MM.1S (cell line): ENCODE results near the gene SPATA6L.

Source experiments
- DNase-seq: peaks from one replicate; pipeline ENCODE4 v3.0.0-alpha.2; 2015
- H2AFZ ChIP-seq: fragments of 300-600 bp; sonication (generic); 2 replicates; pipeline ENCODE4 v1.6.0; 2016; ENCODE audit warnings: antibody characterized with exemption, low read length
- H3F3A ChIP-seq: fragments of 300-600 bp; sonication (generic); 2 replicates; pipeline ENCODE4 v1.6.1; 2016; ENCODE audit warnings: mild to moderate bottlenecking, antibody characterized with exemption, low read length, moderate library complexity, mixed read lengths; ENCODE audit not compliant: insufficient read depth
- H3K27ac ChIP-seq: fragments of 300-600 bp; sonication (generic); 2 replicates; pipeline ENCODE4 v1.5.1; 2016; ENCODE audit warnings: mild to moderate bottlenecking, low read length
- H3K27me3 ChIP-seq: fragments of 300-600 bp; sonication (generic); replicated peaks from 2 replicates; pipeline ENCODE4 v1.6.0; 2016; ENCODE audit warnings: low read length; ENCODE audit not compliant: insufficient read depth
- H3K36me3 ChIP-seq: fragments of 300-600 bp; sonication (generic); replicated peaks from 2 replicates; pipeline ENCODE4 v1.6.1; 2016; ENCODE audit warnings: mild to moderate bottlenecking, low read length, mixed read lengths; ENCODE audit not compliant: insufficient read depth
- H3K4me1 ChIP-seq: fragments of 300-600 bp; sonication (generic); 2 replicates; pipeline ENCODE4 v1.6.1; 2016; ENCODE audit warnings: low read length, mixed read lengths
- H3K4me2 ChIP-seq: fragments of 300-600 bp; sonication (generic); 2 replicates; pipeline ENCODE4 v1.6.0; 2016; ENCODE audit warnings: low read depth, low read length
- H3K4me3 ChIP-seq: fragments of 300-600 bp; sonication (generic); 2 replicates; pipeline ENCODE4 v1.5.1; 2016; ENCODE audit warnings: low read length, mixed read lengths
- H3K79me2 ChIP-seq: fragments of 300-600 bp; sonication (generic); 2 replicates; pipeline ENCODE4 v1.6.1; 2016; ENCODE audit warnings: mixed run types, low read length, mixed read lengths
- H3K9ac ChIP-seq: fragments of 300-600 bp; sonication (generic); 2 replicates; pipeline ENCODE4 v1.6.1; 2016; ENCODE audit warnings: low read length, mixed read lengths
- H3K9me2 ChIP-seq: fragments of 300-600 bp; sonication (generic); replicated peaks from 2 replicates; pipeline ENCODE4 v1.6.1; 2016; ENCODE audit warnings: mild to moderate bottlenecking, low read length, mixed read lengths; ENCODE audit not compliant: insufficient read depth
- H3K9me3 ChIP-seq: fragments of 300-600 bp; sonication (generic); replicated peaks from 2 replicates; pipeline ENCODE4 v1.6.1; 2016; ENCODE audit warnings: mild to moderate bottlenecking, low read length, mixed read lengths; ENCODE audit not compliant: insufficient read depth
- H4K20me1 ChIP-seq: fragments of 300-600 bp; sonication (generic); 2 replicates; pipeline ENCODE4 v1.6.1; 2016; ENCODE audit warnings: mild to moderate bottlenecking, low read length, moderate library complexity, mixed read lengths; ENCODE audit not compliant: insufficient read depth
- EZH2 ChIP-seq: fragments of 300-600 bp; sonication (generic); optimal IDR thresholded peaks from 2 replicates; pipeline ENCODE3; 2017; ENCODE audit warnings: low read depth, mild to moderate bottlenecking, antibody characterized with exemption, low read length, mixed read lengths
- EZH2phosphoT487 ChIP-seq: fragments of 300-600 bp; sonication (generic); IDR thresholded peaks from 2 replicates; pipeline ENCODE4 v1.6.1; 2018; ENCODE audit warnings: antibody characterized with exemption, low read length
- TF ChIP-seq, protein P1 (sequence below): fragments of 300-600 bp; sonication (generic); IDR thresholded peaks from 2 replicates; pipeline ENCODE4 v1.5.1; 2016; ENCODE audit warnings: antibody characterized with exemption, low read length, mixed read lengths

SPATA6L gene

DNA sequence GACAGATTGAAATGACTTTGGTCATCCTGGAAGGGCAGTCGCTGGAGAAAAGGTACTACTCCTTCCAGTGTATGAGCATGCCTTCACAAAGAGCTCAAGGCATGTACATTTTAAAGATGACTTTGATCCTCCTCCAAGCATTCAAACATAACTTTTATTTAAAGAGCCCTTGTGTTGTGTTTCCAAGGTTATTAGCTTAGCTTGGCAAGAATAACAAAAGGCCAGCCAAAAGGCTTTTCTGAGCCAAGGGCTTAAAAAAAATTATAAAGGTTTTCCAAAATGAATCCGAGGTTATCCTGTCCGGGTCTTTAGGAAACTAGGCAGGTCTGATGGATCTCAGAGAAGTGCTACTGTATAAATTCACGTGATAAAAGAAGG lies 75.2 kb downstream of the SPATA6L start:
- no peak overlapping the region for H3K27ac ChIP-seq
- TF ChIP-seq, protein P1, sequence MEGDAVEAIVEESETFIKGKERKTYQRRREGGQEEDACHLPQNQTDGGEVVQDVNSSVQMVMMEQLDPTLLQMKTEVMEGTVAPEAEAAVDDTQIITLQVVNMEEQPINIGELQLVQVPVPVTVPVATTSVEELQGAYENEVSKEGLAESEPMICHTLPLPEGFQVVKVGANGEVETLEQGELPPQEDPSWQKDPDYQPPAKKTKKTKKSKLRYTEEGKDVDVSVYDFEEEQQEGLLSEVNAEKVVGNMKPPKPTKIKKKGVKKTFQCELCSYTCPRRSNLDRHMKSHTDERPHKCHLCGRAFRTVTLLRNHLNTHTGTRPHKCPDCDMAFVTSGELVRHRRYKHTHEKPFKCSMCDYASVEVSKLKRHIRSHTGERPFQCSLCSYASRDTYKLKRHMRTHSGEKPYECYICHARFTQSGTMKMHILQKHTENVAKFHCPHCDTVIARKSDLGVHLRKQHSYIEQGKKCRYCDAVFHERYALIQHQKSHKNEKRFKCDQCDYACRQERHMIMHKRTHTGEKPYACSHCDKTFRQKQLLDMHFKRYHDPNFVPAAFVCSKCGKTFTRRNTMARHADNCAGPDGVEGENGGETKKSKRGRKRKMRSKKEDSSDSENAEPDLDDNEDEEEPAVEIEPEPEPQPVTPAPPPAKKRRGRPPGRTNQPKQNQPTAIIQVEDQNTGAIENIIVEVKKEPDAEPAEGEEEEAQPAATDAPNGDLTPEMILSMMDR, result no peak
- TF ChIP-seq EZH2phosphoT487 (no peak), EZH2 (no peak)
- DNase-seq, result no peak

DNA sequence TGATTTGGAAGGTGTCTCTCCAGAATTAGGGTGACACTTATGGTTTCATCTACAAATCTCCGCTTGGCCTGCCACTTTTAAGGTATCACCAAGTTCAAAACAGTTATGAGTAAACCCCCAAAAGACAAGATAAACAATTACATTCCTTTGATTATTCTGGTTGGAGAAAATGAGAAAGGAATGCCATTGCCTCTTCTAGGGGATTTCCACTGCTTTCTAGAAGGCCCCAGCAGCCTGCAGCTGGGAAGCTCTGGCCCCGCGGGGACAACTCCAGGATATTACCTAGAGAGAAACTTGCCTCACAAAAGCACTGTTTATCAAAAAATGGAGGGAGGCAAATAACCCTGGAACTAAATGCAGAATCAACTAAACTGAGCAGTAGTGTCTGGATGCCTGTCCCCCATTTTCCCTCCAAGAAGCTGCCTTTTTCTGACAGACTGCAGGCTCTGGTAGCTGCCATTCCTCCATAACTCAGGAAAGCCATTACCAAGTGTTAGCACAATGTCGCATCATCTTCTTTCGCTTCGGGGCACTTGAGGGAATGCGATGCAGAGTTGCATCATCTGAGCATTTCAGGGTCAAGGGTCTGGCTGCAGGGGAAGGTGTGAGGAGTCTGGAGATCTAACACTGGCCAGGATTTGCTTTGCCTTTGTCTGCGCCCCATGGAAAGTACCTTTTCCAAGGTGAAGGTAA lies 75.7 kb downstream of the SPATA6L start:
- Histone ChIP-seq H3F3A (no peaks in the 10 kb centered on the region), H3K36me3 (no peaks in the 10 kb centered on the region), H3K4me2 (no peak overlapping the region), H3K4me1 (no peaks in the 10 kb centered on the region), H3K9me3 (no peaks in the 10 kb centered on the region), H3K9ac (no peak overlapping the region), H3K27ac (no peak overlapping the region), H3K79me2 (no peaks in the 10 kb centered on the region), H4K20me1 (no peaks in the 10 kb centered on the region), H2AFZ (no peak overlapping the region), H3K27me3 (no peaks in the 10 kb centered on the region), H3K9me2 (no peaks in the 10 kb centered on the region), H3K4me3 (no peak overlapping the region)
- TF ChIP-seq EZH2phosphoT487 (no peak), EZH2 (no peak)
- TF ChIP-seq, protein P1, result no peak
- no peak for DNase-seq

More for the DNA sequence above, 75.2 kb downstream of the SPATA6L start:
- Histone ChIP-seq H3K9me2 (no peaks in the 10 kb centered on the region), H3K4me1 (no peaks in the 10 kb centered on the region), H4K20me1 (no peaks in the 10 kb centered on the region), H3K79me2 (no peaks in the 10 kb centered on the region), H3K4me3 (no peak overlapping the region), H3K36me3 (no peaks in the 10 kb centered on the region), H3K9ac (no peak overlapping the region), H3K9me3 (no peaks in the 10 kb centered on the region), H3K4me2 (no peak overlapping the region), H2AFZ (no peak overlapping the region), H3F3A (no peaks in the 10 kb centered on the region), H3K27me3 (no peaks in the 10 kb centered on the region)

DNA sequence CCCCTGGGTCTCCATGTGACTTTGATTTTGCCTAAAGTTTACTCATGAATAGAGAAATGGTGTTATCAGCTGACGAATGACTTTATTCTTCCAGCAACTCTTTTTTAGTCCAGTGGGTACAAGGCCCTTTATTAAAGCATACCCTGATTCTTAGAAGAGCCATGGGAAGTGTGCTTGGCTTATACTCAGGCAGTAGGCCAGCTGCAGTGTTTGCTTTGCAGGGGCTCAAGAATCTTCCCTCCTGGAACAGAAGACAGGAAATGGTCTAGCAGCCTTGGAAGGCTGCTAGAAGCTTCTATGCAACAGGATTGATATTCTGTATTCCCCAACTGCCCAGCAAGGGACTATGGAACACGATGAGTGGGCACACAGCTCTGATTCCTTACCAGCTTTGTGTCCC lies 77.6 kb downstream of the SPATA6L start:
- no peak for DNase-seq
- Histone ChIP-seq H2AFZ (no peak overlapping the region), H3K27me3 (no peaks in the 10 kb centered on the region), H3K4me3 (no peak overlapping the region), H3K4me1 (no peaks in the 10 kb centered on the region), H3K9me3 (no peaks in the 10 kb centered on the region), H3K9me2 (no peaks in the 10 kb centered on the region), H4K20me1 (no peaks in the 10 kb centered on the region), H3K36me3 (no peaks in the 10 kb centered on the region), H3K27ac (no peak overlapping the region), H3K79me2 (no peaks in the 10 kb centered on the region), H3K4me2 (no peak overlapping the region), H3K9ac (no peak overlapping the region), H3F3A (no peaks in the 10 kb centered on the region)
- no peak for TF ChIP-seq EZH2
- no peak for TF ChIP-seq EZH2phosphoT487
- TF ChIP-seq, protein P1, result no peak
